B cell (primary cell): ENCODE measurements around the gene ABR. TPM values are rescaled to one million over a fixed set of nuclear protein-coding genes. Genes with fewer than 3 reads are reported as not detected.
"Not testable (repeated sequence)": the region's sequence is repeated elsewhere in the genome, so short reads cannot be mapped to it uniquely, and the experiment has no call there.

Experiments
- ATAC-seq: fragments of 200-7000 bp; cut with Tn5 transposase; one replicate; pipeline ENCODE4 v1.10.0; 2021; ENCODE audit warnings: low read depth, mild to moderate bottlenecking, moderate number of reproducible peaks, moderate library complexity
- CTCF ChIA-PET: fragments of 350-600 bp; sonication (Branson Sonifier 250); formaldehyde crosslinking; loops from one replicate; lab custom pipeline; 2021; ENCODE audit warnings: antibody characterized with exemption, inconsistent platforms; lab: Charles Lee
- POLR2A ChIA-PET: fragments of 350-600 bp; sonication (Branson Sonifier 250); formaldehyde crosslinking; loops from one replicate; lab custom pipeline; 2021; ENCODE audit warnings: antibody characterized with exemption; lab: Charles Lee
- DNase-seq: peaks from one replicate; pipeline ENCODE4 v3.0.0; 2013
- H2AFZ ChIP-seq: 2 replicates; pipeline ENCODE4 v1.6.1; 2012; ENCODE audit warnings: mild to moderate bottlenecking, low read depth, low read length; ENCODE audit not compliant: insufficient read depth, poor library complexity, severe bottlenecking
- H3K27ac ChIP-seq, 2 donors: 1 replicate in 1 of 2; 2 replicates in 1 of 2; pipeline ENCODE4 v1.5.1; 2012 to 2013; ENCODE audit warnings: low read length in 2 of 2, mild to moderate bottlenecking in 2 of 2, moderate library complexity in 1 of 2
- H3K27me3 ChIP-seq, 4 experiments: fragments of 200-600 bp in 1 of 4; sonication (generic) in 1 of 4; replicated peaks in 1 of 4; 1 replicate in 2 of 4; 2 replicates in 2 of 4; pipeline versions ENCODE4 v1.6.1 to v1.7.0; 2013 to 2016; ENCODE audit warnings: low read length in 3 of 4, mild to moderate bottlenecking in 2 of 4, mixed read lengths in 1 of 4, moderate library complexity in 1 of 4; ENCODE audit not compliant: insufficient read depth in 4 of 4, control insufficient read depth in 3 of 4; ENCODE audit errors: control extremely low read depth in 1 of 4
- H3K36me3 ChIP-seq, 2 experiments: replicated peaks in 1 of 2; 1 replicate in 1 of 2; 2 replicates in 1 of 2; pipeline versions ENCODE4 v1.6.1 to v1.7.1; 2013; ENCODE audit warnings: low read length in 1 of 2; ENCODE audit not compliant: insufficient read depth in 2 of 2, control insufficient read depth in 1 of 2; ENCODE audit errors: control extremely low read depth in 1 of 2, extremely low read depth in 1 of 2
- H3K4me1 ChIP-seq, 2 donors: fragments of 200-600 bp in 1 of 2; sonication (generic) in 1 of 2; 1 replicate in 1 of 2; 2 replicates in 1 of 2; pipeline versions ENCODE4 v1.5.1 to v1.6.1; 2013 to 2017; ENCODE audit warnings: low read length in 2 of 2; ENCODE audit not compliant: control insufficient read depth in 2 of 2, insufficient read depth in 2 of 2
- H3K4me2 ChIP-seq: replicated peaks from 2 replicates; pipeline ENCODE3; 2012; ENCODE audit warnings: mild to moderate bottlenecking, low read depth, low read length; ENCODE audit not compliant: poor library complexity, severe bottlenecking
- H3K4me3 ChIP-seq, 5 experiments: fragments of 200-600 bp in 1 of 5; sonication (generic) in 1 of 5; 1 replicate in 3 of 5; 2 replicates in 2 of 5; pipeline versions ENCODE4 v1.5.1 to v1.7.0; 2011 to 2016; ENCODE audit warnings: low read length in 4 of 5, mild to moderate bottlenecking in 4 of 5, low read depth in 2 of 5, control low read depth in 1 of 5, moderate library complexity in 1 of 5; ENCODE audit not compliant: insufficient read depth in 1 of 5; ENCODE audit errors: control extremely low read depth in 1 of 5, extremely low read depth in 1 of 5
- H3K79me2 ChIP-seq: fragments of 200-600 bp; sonication (generic); one replicate; pipeline ENCODE4 v1.6.0; 2016; ENCODE audit warnings: low read length; ENCODE audit not compliant: control insufficient read depth, insufficient read depth
- H3K9ac ChIP-seq: fragments of 200-600 bp; sonication (generic); 2 replicates; pipeline ENCODE4 v1.6.1; 2017; ENCODE audit warnings: mild to moderate bottlenecking, low read length, moderate library complexity
- H3K9me3 ChIP-seq, 3 donors: one replicate each; pipeline versions ENCODE4 v1.6.1 to v1.7.1; 2013; ENCODE audit warnings: low read length in 2 of 3; ENCODE audit not compliant: control insufficient read depth in 2 of 3, insufficient read depth in 1 of 3; ENCODE audit errors: control extremely low read depth in 1 of 3
- H4K20me1 ChIP-seq: 2 replicates; pipeline ENCODE4 v1.6.0; 2012; ENCODE audit warnings: mild to moderate bottlenecking, low read length; ENCODE audit not compliant: insufficient read depth, control insufficient read depth, poor library complexity, severe bottlenecking
- H3K27ac Mint-ChIP-seq: one replicate; pipeline ENCODE4 v1.8.0; 2021; ENCODE audit warnings: mixed read lengths
- H3K27me3 Mint-ChIP-seq: one replicate; pipeline ENCODE4 v1.8.0; 2021; ENCODE audit warnings: mixed read lengths
- H3K4me1 Mint-ChIP-seq: one replicate; pipeline ENCODE4 v1.8.0; 2021; ENCODE audit warnings: mixed read lengths
- H3K4me3 Mint-ChIP-seq: one replicate; pipeline ENCODE4 v1.8.0; 2021; ENCODE audit warnings: mixed read lengths
- H3K9me3 Mint-ChIP-seq: one replicate; pipeline ENCODE4 v1.8.0; 2022; ENCODE audit warnings: mixed read lengths; ENCODE audit not compliant: insufficient read depth
- CTCF ChIP-seq: fragments of 200-600 bp; IDR thresholded peaks from one replicate; pipeline ENCODE4 v1.8.0; 2022; ENCODE audit warnings: antibody characterized with exemption, mild to moderate bottlenecking
- EZH2 ChIP-seq: IDR thresholded peaks from 2 replicates; pipeline ENCODE4 v1.6.1; 2012; ENCODE audit warnings: borderline replicate concordance, low read depth, mild to moderate bottlenecking, moderate library complexity, low read length; ENCODE audit not compliant: insufficient read depth, poor library complexity, severe bottlenecking
- WGBS: methylation state at CpG from one replicate; pipeline ENCODE4 v1.1.5; 2013; ENCODE audit warnings: missing lambda C conversion rate; ENCODE audit not compliant: insufficient coverage; 5-methylcytosine and 5-hydroxymethylcytosine counted together
- intact Hi-C: fragments of 100-400 bp; cut with micrococcal nuclease; formaldehyde crosslinking; loops from one replicate; pipeline ENCODE4 v1.10.0; 2022
- polyA plus RNA-seq: library from polyadenylated mRNA; depleted of rRNA; stranded (reverse); fragments of >200 nt; gene quantifications from 2 replicates; pipeline ENCODE4 v1.2.3, GENCODE V29; 2012
- total RNA-seq, 2 donors: library from RNA; stranded (reverse); fragments of 120-200 nt in 1 of 2; gene quantifications; 1 replicate in 1 of 2; 2 replicates in 1 of 2; pipeline versions ENCODE4 v1.2.3 to v1.2.4, GENCODE V29; 2013 to 2022

ABR gene
- total and polyA plus RNA-seq, 2 donors (not counting 1 experiment from before 2014, with no cell fraction given), result 79.8 to 262 TPM

GRCh38 chr17:1044387-1045009 is 135.3 kb downstream of the ABR start:
- WGBS, result 95% methylated on average over 11 of the region's 13 CpGs
- intact Hi-C loops, H3K9me3 ChIP-seq, POLR2A ChIA-PET, H3K27me3 ChIP-seq, H3K4me3 Mint-ChIP-seq, H3K27me3 Mint-ChIP-seq, H3K27ac ChIP-seq, ATAC-seq, DNase-seq, H3K4me1 Mint-ChIP-seq, H2AFZ ChIP-seq, H3K4me1 ChIP-seq, H3K9ac ChIP-seq, H3K4me2 ChIP-seq, H3K4me3 ChIP-seq, H3K27ac Mint-ChIP-seq, H3K9me3 Mint-ChIP-seq: not testable (repeated sequence)
- peaks cover 45% of the 10 kb centered on the region for H4K20me1 ChIP-seq
- peaks cover 2 to 21% of the 10 kb centered on the region in 2 experiments for H3K36me3 ChIP-seq
- CTCF ChIA-PET, result interaction anchor here (0.5 kb wide), 1 partner anchor 156 kb away, joined by 4 read pairs; no protein-coding TSS in a partner anchor
- peaks cover 16% of the 10 kb centered on the region for H3K79me2 ChIP-seq

GRCh38 chr17:1043601-1044251 is 136.1 kb downstream of the ABR start:
- Histone ChIP-seq H3K36me3 (peaks cover 2 to 24% of the 10 kb centered on the region in 2 experiments), H3K79me2 (peaks cover 15% of the 10 kb centered on the region)

More at GRCh38 chr17:1043601-1044251, 136.1 kb downstream of the ABR start:
- H3K4me2 ChIP-seq, result no peak overlapping the region
- H3K4me1 ChIP-seq, result peaks cover 8 to 9% of the 10 kb centered on the region in 2 donors
- no peaks in the 10 kb centered on the region for H3K27me3 ChIP-seq
- ATAC-seq (no peak), DNase-seq (no peak)
- no peak overlapping the region for H3K27ac ChIP-seq
- H4K20me1 ChIP-seq, result peaks cover 53% of the 10 kb centered on the region
- no peak overlapping the region for H3K4me3 ChIP-seq
- no peak overlapping the region for H2AFZ ChIP-seq
- ChIA-PET CTCF (interaction anchor here (0.5 to 0.9 kb wide), 2 partner anchors 12 to 155 kb away, joined by 3 to 4 read pairs; no protein-coding TSS in a partner anchor), POLR2A (no interaction called here)
- TF ChIP-seq CTCF, result no peak
- no peak for TF ChIP-seq EZH2
- intact Hi-C loops, result no loop called here
- WGBS, result 81% methylated on average over 18 of the region's 21 CpGs
- Mint-ChIP-seq H3K27ac (no peak overlapping the region), H3K9me3 (no peaks in the 10 kb centered on the region), H3K4me1 (peaks cover 4% of the 10 kb centered on the region), H3K27me3 (no peaks in the 10 kb centered on the region), H3K4me3 (no peak overlapping the region)
- H3K9ac ChIP-seq, result no peak overlapping the region
- peaks cover 0 to 2% (median 0%) of the 10 kb centered on the region in 3 donors for H3K9me3 ChIP-seq
